GM18861 (cell line): ENCODE measurements around the gene COPRS.
"Not testable (repeated sequence)": the region's sequence is repeated elsewhere in the genome, so short reads cannot be mapped to it uniquely, and the experiment has no call there.

Experiments
- ATAC-seq: cut with Tn5 transposase; IDR thresholded peaks from one replicate; pipeline ENCODE4 v1.9.1; 2021; ENCODE audit not compliant: unreplicated experiment

COPRS gene

DNA sequence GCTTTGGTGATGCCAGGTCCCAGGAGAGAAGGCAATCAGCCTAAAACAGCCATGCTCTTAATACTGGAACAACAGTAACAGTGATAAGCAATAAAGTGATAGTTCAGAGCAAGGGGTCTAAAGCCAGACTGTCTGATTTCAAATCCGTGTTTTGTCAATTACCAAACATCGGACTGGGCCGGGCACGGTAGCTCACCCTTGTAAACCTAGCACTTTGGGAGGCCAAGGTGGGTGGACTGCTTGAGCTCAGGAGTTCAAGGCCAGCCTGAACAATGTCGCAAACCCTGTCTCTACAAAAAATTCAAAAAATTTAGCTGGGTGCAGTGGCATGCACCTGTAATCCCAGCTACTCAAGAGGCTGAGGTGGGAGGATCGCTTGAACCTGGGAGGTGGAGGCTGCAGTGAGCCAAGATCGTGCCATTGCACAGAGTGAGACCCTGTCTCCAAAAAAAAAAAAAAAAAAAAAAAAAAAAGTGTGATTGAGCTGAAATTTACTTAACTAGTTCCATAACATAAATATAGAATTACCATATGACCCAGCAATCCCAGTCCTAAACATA lies 5.1 kb downstream of the COPRS start:
- ATAC-seq, result no peak

- ATAC-seq, result no peak
These were observed 13.8 kb downstream of the COPRS start for GRCh38 chr17:31845291-31845690.

DNA sequence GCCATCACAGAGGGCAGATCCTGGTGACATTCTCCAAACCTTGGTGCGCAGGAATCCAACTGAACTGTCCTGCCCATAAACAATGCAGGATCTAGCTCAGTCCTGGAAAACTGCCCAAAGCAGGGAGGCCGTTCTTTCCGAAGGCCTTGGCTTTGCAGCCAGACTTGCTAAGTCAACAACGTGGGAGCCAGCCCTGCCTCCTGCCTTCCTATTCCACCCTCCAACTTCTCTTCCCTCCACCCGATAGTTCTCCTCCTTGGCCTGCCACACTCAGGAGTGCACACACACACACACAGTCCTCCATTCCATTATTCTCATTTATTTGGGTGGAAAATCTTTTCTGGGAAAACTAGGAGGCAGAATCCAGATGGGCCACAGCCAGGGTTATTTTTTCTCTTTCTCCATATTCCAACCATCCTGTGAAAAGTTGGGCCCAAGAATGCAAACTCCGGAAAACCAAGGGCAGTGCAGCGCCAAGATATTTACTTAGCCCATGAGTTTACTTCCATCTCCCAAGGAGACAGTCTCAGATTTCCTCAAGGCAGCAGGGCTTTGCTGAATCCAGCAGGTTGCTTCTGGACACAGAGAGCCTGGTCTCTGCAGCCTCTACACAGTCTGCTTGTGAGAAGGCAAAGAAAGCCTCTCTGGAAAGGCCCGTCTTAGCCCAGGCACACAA lies 15.8 kb downstream of the COPRS start:
- no peak for ATAC-seq

- ATAC-seq, result no peak
These were observed 16.6 kb downstream of the COPRS start for GRCh38 chr17:31842195-31843069.

- no peak for ATAC-seq
These were observed 17.2 kb downstream of the COPRS start for GRCh38 chr17:31841850-31842194.

GRCh38 chr17:31838636-31839225 lies 20.3 kb downstream of the COPRS start:
- ATAC-seq, result no peak

DNA sequence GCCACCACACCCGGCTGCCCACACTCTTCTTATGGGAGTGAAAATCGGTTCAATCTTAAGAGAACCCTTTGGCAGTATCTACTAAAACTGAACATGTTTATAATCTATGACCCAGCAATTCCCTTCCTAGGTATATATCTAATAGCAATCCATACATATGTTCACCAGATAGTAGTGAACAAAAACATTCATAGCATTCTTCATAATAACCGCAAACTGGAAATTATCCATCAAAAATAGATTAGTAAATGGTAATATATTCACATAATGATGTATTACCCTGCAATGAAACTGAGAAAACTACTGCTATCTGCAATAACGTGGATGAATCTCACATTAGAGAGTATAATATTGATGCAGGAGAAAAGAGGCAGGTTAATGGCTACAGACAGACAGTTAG lies 23.1 kb downstream of the COPRS start:
- no peak for ATAC-seq

- no peak for ATAC-seq
These were observed 24.6 kb downstream of the COPRS start for GRCh38 chr17:31834448-31834847.

- no peak for ATAC-seq
These were observed 26.3 kb downstream of the COPRS start for GRCh38 chr17:31832746-31833145.

DNA sequence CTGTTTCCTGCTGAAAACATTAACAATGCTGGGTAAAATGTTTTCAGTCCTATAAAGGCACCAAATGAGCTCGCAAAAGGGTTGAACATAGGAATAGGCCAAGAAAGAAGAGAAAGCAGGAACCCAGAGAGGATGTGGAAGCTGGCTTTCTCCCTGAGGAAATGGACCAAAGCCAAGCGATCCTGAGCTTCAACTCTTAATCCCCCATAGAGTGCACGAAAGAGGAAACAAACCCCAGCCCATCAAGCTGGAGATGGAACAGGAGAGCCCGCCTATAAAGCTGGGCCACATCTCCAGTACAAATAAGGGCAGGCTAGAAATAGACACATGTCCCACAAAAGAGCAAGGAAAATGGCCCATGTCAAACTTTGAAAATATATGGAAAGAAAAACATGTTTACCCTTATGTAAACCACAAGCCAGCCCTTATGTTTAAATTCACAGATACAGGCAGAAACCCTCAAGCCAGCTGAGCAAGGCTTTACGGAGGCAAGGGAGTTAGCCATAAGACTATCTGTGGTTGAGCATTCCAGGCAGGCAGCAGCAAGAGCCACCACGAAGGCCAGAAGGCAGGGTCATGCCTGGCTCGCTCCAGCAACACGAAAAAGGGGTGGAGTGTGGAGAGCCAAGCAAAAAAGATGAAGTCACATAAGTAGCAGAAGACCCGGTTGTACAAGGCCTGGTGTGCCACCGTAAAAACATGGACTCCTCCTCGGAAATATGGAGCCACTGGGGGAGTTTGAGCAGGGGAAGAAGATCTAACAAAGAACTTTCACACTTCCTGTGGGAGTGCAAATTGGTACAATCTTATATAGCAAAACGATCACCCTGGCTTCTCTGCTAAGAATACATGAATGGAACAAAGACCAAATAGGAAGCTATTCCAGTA lies 27.8 kb downstream of the COPRS start:
- ATAC-seq, result no peak

GRCh38 chr17:31829649-31830048 lies 29.4 kb downstream of the COPRS start:
- ATAC-seq, result no peak

DNA sequence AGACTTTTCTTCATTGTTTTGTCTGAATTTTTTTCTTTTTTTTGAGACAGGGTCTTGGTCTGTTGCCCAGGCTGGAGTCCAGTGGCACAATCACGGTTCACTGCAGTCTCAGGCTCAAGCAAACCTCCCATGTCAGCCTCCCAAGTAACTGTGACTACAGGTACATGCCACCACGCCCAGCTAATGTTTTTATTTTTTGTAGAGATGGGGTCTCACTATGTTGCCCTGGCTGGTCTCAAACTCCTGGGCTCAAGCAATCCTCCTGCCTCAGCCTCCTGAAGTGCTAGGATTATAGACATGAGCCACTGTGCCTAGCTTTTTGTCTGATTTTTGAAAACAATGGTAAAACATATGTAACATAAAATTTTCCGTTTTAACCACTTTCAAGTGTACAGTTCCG lies 30.1 kb downstream of the COPRS start:
- not testable (repeated sequence) for ATAC-seq

- no peak for ATAC-seq
These were observed 32.9 kb downstream of the COPRS start for GRCh38 chr17:31825961-31826691.

DNA sequence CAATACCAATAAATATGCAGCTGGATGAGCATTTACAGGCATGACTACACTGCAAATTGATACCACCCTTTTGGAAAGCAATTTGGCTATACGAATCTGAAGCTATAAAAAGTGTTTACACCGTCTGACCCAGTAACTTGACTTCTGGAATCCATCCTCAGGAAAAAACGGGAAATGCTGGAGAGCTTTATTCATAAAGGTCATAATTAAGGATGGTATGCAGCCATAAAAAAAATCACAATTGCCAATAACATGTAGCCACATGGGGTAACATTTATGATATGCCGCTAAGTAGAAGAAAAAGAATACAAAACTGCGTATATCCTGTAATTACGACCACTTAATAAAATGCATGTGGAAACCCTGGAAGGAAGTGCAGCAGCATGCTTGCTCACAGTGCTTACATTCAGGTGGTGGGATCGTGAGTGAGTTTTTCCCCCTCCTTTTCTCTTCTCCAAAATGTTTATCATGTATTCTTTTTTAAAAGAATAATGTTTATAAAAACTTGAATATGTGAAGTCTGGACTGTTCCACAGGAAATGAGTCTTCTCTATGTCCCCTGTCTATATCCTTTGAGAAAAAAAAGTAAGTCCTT lies 34.2 kb downstream of the COPRS start:
- no peak for ATAC-seq

DNA sequence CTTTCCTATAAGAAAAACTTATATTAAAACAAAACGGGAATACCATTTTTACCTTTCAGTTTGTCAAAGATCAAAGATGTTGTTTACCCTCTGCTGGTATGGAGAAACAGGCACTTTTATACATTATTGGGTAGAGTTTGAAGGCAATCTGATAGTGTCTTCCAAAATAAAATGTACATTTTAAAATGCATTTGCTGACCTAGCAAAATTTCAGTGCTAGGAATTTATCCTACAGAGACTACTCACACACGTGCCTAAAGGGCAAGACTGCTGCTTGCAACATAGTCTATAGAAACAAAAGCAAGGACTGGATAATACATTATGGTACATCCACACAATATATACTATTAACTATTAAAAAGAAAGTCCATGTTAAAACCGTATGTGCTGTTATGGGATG lies 36.0 kb downstream of the COPRS start:
- ATAC-seq, result no peak

DNA sequence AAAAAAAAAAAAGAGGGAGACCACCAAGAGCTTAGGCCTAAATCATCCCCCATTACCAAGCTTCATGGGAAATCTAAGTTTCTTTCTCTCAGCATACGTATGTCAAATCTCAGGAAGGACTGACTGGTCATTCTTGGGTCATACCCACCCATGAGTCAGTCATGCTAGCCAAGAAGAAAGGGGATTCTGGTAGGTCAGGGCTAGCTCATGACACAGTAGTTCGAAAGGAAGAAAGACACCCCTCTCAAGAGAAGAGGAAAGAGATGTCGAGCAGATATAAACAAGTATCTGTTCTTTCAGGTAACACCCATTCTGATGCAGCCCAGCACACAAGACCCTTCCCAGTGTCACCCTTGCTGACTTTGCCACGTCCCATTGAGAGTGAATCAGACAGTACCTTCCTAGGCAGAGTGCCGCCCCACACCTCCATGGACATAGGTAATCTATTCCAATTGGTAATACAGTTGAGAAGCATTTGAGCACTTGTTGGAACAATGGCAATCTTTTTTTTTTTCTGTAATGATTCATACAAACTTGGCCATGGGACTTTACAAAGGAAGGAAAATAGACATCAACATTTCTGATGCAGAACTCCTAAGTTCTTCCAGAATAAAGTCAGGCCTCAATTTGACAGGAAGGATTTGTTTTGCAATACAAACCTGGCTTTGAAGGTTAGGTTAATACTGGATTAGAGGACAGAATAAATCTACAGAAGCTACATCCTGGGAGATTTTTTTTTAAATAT lies 38.2 kb downstream of the COPRS start:
- ATAC-seq, result no peak

- ATAC-seq, result no peak
These were observed 39.5 kb downstream of the COPRS start for GRCh38 chr17:31819578-31819977.

DNA sequence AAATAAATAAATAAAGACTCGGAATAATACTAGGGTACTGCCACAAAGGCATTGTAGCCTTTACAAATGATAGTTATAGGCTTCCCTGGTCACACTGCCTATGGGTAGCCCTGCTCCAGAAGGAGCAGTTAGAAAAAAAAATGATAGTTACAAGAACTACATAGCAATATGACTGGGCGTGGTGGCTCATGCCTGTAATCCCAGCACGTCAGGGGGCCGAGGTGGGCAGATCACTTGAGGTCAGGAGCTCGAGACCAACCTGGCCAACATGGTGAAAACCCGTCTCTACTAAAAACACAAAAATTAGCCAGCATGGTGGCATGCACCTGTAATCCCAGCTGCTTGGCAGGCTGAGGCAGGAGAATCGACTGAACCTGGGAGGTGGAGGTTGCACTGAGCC lies 40.2 kb downstream of the COPRS start:
- ATAC-seq, result not testable (repeated sequence)

- ATAC-seq, result no peak
These were observed 43.8 kb downstream of the COPRS start for GRCh38 chr17:31815212-31815730.
